ENCODE results near the gene PFN4.

PFN4 gene

DNA sequence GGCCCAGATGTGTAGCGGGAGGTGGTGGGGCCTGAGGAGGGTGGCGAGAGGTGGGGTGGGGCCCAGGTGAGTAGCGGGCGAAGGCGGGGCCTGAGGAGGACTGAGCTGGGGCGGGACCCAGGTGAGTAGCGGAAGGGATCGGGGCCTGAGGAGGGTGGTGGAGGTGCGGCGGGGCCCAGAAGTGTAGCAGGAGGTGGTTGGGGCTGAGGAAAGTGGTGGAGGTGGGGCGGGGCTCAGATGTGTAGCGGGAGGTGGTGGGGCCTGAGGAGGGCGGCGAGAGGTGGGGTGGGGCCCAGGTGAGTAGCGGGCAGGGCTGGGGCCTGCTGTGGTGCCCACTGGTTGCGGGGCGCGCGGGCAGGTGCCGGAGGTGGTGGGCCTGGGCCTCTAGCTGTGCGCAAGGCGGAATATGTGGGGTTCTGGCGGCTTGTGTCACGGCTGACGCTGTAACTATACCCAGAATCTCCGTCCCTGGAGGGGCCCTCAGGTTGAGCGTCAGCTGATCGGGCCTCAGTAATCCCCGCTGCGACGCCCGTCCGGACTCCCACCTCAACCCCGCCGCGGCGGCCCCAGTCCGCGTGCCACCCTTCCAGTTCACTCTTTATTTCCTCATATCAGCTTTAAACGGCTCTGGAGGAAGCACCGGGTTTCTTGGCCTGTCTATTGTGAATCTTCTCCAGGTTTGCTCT, 46.1 kb downstream of the PFN4 start:
- H3K4me3 ChIP-seq (ENCODE audit: low read depth in 1 of 2, low read length in 1 of 2): peak overlapping the region; percentile 84 to 100
- H3K27me3 ChIP-seq: no peaks in the 10 kb centered on the region
- H3K36me3 ChIP-seq: peaks cover 37% of the 10 kb centered on the region
- H3K9me3 ChIP-seq: no peaks in the 10 kb centered on the region
- TF ChIP-seq CTCF (IDR thresholded peaks at IDR 0.05): no peak
- peaks cover 51 to 55% of the 10 kb centered on the region in 2 experiments for H3K4me1 ChIP-seq (ENCODE audit: control insufficient read depth in 1 of 2, insufficient read depth in 1 of 2, low read depth in 1 of 2, low read length in 1 of 2)
- H3K27ac ChIP-seq: peak overlapping the region; percentile 95

DNA sequence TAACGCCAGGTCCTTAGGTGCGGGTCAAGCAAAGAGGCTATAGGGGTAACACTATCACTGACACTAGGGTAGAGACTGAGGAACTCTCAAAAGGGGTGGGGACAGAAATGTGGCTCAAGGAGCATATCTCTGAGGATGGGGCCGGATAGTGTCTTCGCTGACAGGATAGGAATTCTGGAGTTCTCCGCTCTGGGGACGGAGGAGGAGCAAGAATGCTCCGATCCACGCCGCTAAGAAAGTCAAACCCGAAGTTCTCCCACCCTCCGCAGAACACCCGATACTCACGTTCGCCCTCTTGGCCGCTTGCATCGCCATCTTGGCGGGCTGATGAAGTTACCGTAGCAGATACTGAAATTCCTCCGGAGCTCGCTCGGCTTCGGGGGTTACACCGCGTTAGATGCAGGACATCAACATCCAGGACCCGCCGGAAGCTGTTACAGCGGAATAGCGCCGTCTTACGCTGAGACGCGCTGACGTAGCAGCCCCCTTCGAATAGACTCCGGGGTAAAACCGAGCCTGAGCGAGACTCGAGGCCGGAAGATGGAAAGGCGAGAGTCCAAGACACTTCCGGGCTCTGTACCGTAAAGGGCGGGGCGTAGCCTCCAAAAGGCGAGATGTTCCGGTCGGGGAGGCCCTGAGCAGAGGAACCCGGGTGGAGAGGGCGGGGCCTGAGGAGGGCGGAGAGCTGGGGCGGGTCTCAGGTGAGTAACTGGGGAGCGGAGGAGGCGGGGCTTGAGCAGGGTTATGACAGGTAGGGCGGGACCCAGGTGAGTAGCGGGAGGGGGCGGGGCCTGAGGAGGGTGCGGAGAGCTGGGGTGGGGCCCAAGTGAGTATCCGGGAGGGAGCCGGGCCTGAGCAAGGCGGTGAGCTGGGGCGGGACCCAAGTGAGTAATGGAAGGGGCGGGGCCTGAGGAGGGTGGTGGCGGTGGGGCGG, 47.0 kb downstream of the PFN4 start, which contains the start of gene SF3B6:
SF3B6 (minus strand) TSS at position 412 of the 934 bp plus-strand sequence; CDS start at position 315, 97 bp downstream.
- Histone ChIP-seq H3K4me1 (ENCODE audit: control insufficient read depth in 1 of 2, insufficient read depth in 1 of 2, low read depth in 1 of 2, low read length in 1 of 2) (peaks cover 42 to 47% of the 10 kb centered on the region in 2 experiments), H3K27me3 (no peaks in the 10 kb centered on the region), H3K36me3 (peaks cover 45% of the 10 kb centered on the region), H3K27ac (peak within 1 kb of the TSS; percentile 95), H3K9me3 (no peaks in the 10 kb centered on the region), H3K4me3 (ENCODE audit: low read depth in 1 of 2, low read length in 1 of 2) (peak within 1 kb of the TSS; percentile 84 to 100)
- no peak for TF ChIP-seq CTCF (IDR thresholded peaks at IDR 0.05)

DNA sequence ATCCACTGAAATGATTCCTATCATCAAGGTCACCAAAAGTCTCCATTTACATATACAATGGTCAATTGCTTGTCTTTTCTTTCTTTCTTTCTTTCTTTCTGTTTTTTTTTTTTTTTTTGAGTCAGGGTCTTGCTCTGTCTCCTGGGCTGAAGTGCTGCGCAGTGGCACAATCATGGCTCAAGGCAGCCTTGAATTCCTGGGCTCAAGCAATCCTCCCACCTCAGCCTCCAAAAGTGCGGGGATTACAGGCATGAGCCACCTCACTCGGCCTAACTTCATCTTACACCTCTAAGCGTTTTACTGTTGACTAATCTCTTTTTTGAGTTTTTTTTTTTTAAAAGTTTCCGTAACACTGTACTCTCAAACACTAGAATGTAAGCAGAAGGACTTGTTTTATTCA, 47.9 kb downstream of the PFN4 start:
- peak overlapping the region; percentile 84 to 100 for H3K4me3 ChIP-seq (ENCODE audit: low read depth in 1 of 2, low read length in 1 of 2)
- H3K27ac ChIP-seq: peak overlapping the region; percentile 95
- H3K27me3 ChIP-seq: no peaks in the 10 kb centered on the region
- TF ChIP-seq CTCF (IDR thresholded peaks at IDR 0.05): no peak
- peaks cover 33 to 38% of the 10 kb centered on the region in 2 experiments for H3K4me1 ChIP-seq (ENCODE audit: control insufficient read depth in 1 of 2, insufficient read depth in 1 of 2, low read depth in 1 of 2, low read length in 1 of 2)
- H3K9me3 ChIP-seq: no peaks in the 10 kb centered on the region
- H3K36me3 ChIP-seq: peaks cover 48% of the 10 kb centered on the region

DNA sequence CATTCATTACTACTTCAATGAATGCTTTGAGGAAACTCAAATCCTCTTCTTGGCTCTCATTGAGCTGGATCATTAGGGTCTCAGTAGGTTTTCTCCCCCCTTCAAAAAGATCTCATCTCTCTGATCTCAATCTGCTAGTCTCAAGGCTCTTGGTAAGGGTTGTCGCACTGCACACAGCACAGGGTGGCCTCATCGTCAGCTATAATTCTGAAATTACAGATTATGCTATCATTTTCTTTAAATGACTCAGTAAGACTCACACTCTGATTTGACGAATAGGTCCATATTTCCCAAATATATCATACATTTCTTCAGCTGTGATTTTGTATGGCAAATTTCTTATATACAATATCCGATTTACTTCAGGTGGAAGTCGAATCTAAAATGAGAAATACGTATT, 49.3 kb downstream of the PFN4 start:
- Histone ChIP-seq H3K36me3 (peaks cover 47% of the 10 kb centered on the region), H3K27me3 (no peaks in the 10 kb centered on the region), H3K4me3 (ENCODE audit: low read depth in 1 of 2, low read length in 1 of 2) (no peak overlapping the region), H3K27ac (no peak overlapping the region), H3K9me3 (no peaks in the 10 kb centered on the region), H3K4me1 (ENCODE audit: control insufficient read depth in 1 of 2, insufficient read depth in 1 of 2, low read depth in 1 of 2, low read length in 1 of 2) (peaks cover 37 to 45% of the 10 kb centered on the region in 2 experiments)
- TF ChIP-seq CTCF (IDR thresholded peaks at IDR 0.05): no peak

GRCh38 chr2:24072259-24072658, 50.9 kb downstream of the PFN4 start:
- Histone ChIP-seq H3K27me3 (no peaks in the 10 kb centered on the region), H3K27ac (no peak overlapping the region), H3K36me3 (peaks cover 61% of the 10 kb centered on the region), H3K4me3 (ENCODE audit: low read depth in 1 of 2, low read length in 1 of 2) (no peak overlapping the region), H3K4me1 (ENCODE audit: control insufficient read depth in 1 of 2, insufficient read depth in 1 of 2, low read depth in 1 of 2, low read length in 1 of 2) (peaks cover 22 to 31% of the 10 kb centered on the region in 2 experiments), H3K9me3 (no peaks in the 10 kb centered on the region)
- TF ChIP-seq CTCF (IDR thresholded peaks at IDR 0.05): no peak
